NOMO-1 (cell line): ENCODE data around the gene LRP1B.
A peak's percentile ranks its signal among the peaks of the same experiment; 100 is the strongest.

Experiments
- DNase-seq, 2 experiments: peaks; one replicate each; lab custom pipeline; 2025; ENCODE audit not compliant: unreplicated experiment in 2 of 2; lab: John Stamatoyannopoulos, UW

Gene LRP1B

DNA sequence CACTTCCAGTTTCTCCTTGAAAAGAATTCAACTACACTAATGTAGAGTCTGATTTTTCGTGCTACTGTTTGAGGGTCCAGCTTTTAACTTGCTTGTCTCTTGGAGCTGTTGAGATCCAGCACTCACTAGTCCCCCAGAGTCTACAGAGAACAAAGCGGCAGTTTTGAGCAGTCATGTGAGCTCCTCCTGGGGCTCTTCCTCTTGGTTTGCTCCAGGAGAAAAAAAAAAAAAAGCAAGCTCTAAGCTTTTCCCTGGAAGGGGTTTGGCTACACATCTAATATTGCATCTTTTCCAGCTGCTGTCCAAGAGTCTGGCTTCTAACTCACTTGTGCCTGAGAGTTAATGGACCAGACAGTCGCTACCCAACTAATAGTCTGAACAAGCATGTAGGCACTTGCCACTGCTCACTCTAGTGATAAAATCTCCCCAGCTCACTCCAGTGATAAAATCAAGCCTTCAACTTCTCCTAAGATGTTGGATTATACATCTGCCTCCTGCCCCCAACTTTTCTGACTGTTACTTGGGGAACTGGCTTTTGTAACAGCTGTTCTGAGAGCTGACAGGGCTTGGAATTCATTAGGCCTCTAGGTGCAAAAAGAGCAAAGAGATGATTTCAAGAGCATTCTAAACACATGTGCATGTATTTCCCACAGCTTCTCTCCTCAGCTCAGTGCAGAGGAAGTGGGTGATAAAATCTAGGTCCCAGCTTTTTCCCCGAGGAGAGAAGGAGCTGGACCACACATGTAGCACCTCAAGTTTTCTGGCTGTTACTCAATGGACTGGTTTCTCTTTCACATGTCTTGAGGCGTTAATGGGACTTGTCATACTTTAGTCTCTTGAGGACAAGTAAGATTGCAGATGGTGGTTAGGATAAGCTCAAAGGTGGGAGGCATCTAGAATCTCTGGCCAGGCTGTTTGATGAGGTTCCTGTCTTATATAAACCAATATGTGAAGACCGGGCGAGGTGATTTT, 750.5 kb downstream of the LRP1B start:
- DNase-seq: no peak

DNA sequence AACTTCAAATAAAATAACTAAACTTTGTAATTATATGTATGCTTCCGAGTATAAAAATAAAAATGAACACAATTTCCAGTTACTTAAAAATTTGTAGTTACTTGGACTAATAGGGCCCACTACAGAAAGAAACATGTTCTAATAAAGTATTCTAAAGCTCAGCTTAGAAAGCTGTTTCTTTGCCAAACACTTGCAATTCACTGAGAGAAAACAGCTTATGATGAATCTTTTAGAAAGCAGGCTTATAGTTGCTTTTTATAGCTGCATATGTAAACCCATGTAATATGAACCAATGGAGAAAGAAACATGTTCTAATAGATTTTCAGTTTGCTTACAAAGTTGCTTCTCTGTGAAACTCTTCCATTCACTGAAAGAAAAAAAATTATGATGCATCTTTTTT, 766.0 kb downstream of the LRP1B start:
- DNase-seq: no peak

DNA sequence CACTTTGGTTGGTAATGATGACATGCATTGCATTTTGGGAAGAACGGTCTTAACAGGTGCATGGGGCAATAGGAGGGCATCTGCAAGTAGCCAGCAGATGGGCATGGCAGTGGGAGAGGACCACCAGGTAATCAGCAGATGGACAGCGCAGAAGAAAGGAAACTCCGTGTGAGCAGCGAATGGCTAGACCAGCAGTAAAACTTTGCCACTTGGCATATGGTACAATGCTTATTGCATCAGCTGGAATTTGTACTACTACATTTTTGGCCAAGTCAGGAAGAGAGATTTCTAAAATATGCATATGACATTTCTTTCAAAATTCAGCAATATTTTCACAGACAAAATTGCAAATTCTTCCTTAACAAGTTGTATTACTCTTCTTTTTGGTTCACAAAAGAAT, 768.5 kb downstream of the LRP1B start:
- DNase-seq: no peak

DNA sequence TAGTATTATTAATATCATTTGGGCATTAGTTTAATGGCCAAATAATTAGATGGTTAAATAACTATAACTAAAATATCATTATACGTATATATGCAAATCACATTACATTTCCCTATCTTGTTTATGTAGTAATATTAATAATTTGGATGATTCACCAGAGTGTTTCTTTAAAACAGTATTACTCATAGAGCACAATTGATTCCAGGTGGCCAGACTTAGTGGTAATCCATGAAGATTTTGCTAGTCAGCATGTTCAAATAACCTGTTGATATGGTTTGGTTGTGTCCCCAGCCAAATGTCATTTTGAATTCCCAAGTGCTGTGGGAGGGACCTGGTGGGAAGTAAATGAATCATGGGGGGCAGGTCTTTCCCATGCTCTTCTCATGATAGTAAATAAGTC, 782.3 kb downstream of the LRP1B start:
- no peak for DNase-seq

DNA sequence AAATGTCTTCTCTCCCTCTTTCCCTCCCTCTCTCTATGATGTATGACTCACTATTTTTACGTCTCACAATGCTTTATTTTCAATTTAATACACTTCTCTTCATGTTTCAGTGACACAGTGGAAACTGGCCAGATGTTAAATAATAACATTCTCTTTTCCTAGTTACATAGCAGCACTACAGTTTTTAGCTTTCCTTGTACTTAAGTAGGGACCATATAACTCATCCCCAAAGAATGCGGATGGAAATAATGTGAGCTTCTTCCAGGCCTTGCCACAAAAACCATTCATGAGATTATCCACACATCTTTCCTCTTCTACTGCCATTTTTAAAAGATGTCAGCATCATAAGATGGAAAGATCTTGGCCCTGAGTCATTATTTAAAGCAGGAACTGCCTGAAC, 789.4 kb downstream of the LRP1B start:
- no peak for DNase-seq

DNA sequence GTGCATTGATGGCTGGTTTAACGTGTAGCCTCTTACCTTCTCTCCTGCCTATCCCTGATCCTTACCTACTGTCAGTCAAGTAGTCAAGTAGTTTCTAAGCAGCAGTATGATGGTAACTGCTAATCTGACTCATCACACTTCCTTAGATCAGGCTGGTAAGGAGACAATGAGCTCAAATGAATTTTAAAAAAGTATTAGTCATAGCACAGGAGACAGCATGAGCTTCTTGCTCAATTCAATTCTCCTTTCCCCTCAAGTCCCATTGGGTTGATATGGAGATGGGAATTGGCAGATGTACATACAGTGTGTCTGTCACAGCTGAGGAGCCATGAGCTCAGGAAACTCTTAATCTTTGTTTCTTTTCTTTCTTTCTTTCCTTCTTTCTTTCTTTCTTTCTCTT, 799.7 kb downstream of the LRP1B start:
- DNase-seq: peak in 1 of 2 experiments; percentile 10

DNA sequence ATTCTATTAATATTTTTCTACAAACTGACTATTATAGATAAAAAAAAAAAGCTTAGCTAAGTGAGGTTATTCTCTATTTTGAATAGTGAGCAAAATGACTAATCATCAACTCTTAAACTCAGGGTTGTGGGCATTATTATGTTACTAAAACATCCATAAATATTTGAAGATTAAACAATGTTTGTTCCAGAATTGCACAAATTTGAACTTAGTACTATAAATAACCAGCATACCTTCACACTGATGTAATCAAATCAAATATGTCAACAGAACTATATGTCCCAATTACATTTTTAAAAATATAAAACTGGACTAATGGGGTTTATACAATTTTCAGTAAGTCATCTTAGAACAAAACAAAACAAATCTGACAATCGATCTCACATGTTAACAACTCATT, 800.9 kb downstream of the LRP1B start:
- no peak for DNase-seq

DNA sequence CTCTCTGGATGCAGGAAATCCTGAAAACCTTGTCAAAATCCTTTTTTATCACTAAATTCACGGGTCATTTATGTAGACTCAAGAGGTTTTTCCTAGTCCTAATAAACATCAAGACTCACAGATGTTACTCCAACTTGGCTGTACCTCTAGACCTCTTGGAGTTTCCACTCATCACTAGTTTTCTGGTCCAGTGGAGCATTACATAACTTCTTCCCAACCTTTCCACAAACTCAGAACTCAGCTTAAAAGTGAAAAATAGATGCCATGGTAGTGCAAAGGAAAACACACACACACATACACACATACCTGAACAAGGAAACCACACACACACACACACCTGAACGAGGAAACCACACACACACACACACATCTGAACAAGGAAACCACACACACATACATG, 807.2 kb downstream of the LRP1B start:
- no peak for DNase-seq

DNA sequence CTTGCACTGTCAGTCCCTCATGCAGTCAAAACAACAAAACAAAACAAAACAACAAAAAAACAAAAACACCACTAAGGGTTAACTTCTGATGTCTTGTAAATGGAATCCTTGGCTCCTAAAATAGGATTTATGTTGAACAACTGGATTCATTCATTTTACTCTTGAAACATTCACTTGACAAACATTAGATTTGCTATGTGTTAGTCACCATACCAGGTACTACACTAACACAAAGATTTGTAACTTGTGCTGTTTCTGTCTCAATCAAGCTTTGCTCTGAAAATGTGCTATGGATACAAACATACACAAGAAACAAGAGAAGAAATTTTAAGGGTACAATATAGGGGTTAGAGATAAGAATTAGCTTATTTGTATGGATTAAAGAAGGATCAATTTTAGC, 812.8 kb downstream of the LRP1B start:
- DNase-seq: no peak

DNA sequence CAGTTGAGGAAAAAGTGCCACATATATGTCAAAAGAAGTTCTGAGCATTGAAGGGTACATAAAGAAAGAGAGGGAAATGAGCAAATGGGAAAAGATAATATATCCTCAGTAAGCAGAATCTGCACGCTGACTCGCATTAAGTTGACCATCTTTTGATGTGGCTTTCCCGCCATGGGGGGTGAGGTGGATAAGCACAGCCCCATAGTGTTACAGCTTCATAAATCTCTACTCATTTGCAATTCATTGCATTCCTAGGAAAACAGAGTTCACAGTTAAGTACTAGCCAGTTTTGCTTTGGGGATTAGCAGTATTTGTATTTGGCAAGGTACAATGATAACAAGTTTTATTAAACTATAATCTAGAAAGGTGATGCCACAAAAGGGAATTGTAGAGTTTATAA, 814.2 kb downstream of the LRP1B start:
- DNase-seq: no peak

DNA sequence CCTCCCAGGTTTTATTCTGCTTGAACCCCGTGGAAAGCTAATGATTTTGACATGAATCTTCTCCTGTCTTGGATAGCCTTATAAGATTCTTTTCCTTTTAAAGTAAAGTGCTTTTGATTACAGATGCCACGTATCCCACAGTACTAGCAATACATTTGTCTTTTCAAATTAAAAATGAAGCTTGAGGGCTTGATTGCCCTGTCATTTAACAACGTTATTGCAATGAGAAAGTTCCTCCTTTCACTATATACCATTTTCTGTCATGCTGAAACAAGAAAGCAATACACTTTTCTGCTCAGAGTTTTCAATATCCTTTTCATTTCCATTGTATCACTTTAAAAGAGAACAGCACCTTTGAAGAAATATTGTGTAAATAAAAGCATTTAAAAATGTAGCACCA, 814.7 kb downstream of the LRP1B start:
- no peak for DNase-seq

DNA sequence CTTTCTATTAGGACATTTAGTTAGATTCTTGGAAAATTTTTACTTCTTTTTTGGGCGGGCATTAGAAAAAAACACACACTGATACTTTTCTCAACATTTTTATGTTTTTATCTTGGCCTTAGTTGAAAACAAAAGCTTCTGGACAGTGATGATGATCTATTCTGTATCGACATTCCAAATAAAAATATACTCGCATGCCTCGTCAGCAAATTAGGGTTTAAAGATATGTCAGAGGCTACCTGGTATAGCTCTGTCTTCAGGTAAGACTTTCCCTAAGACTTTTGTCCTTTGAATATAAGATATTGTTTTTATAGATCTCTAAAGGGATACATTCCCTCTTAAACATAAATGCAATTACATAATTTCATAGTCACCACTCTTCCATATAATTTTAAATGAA, 816.8 kb downstream of the LRP1B start:
- DNase-seq: no peak

DNA sequence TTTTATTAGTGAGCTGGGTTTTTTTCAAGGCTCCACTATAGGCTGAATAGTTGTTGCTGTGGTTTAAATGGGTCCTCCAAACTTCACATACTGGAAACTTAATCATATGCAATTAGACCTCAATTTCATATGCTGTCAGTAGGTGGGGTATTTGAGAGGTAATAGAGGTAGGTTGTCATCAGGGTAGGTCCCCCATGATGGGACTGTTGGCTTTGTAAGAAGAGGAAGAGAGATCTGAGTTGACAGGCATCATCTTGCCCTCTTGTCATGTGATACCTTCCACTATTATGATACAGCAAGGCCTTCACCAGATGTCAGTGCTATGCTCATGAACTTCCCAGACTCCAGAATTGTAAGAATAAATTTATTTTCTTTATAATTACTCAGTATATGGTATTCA, 819.4 kb downstream of the LRP1B start:
- no peak for DNase-seq

DNA sequence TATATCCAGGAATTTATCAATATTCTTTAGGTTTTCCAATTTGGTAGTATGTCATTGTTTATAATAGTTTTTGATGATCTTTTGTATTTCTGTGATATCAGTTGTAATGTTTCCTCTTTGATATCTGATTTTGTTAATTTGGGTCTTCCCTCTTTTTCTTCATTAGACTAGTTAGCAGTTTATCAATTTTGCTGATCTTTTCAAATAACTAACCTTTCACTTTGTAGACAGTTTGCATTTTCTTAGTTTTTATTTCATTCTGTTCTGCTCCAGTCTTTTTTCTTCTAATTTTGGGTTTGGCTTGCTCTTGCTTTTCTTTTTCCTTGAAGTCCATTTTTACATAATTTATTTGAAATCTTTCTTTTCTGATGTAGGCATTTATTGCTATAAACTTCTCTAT, 824.4 kb downstream of the LRP1B start:
- DNase-seq: no peak

DNA sequence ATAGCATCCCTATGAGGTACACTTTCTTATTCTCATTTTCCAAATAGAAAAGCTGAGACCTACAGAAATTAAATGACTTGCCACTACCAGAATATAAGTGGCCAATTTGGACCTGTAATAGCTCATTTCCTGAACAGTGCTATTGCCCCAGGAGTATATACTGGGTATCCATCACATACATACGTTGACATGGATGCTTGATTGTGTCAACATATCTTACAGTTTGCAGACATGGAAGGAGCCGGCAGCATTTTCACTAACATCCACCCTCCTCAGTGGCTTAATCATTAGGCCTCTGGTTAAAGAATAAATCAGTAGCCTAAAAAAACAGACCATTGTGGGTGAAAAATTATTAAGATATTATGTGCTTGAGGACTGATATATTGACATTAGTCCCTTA, 829.3 kb downstream of the LRP1B start:
- no peak for DNase-seq

DNA sequence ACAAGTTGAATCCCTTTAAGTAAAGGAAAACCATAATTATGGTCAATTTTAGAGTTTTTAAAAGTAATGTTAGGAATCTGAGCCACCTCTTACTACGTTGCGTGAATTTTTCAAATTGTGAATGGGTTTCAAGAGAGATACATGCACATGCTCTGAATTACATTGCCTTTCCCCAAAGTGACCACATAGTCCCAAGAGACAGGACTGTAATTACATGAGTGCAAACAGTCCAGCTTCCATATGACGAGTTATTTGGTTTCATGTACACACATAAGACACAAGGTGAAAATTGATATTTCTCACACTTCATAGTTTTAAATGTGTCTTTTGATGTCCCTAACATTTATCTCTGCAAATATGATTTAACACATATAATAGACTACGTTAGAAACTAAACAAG, 850.8 kb downstream of the LRP1B start:
- DNase-seq: no peak

DNA sequence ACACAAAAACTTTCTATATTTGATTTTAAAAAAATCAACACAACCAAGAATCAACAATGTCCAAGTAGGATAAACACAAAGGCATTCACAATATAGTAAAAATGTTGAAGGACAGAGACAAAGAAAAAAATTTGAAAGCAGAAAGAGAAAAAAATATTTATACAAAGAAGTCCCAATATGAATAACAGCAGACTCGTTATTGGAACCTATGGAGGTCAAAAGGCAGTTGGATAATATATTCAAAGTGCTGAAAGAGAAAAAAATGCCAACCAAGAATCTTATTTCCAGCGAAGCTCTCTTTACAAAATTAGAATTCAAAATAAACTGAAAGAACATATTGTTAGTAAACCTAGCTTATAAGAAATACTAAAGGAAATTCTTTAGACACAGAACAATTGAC, 859.5 kb downstream of the LRP1B start:
- no peak for DNase-seq

DNA sequence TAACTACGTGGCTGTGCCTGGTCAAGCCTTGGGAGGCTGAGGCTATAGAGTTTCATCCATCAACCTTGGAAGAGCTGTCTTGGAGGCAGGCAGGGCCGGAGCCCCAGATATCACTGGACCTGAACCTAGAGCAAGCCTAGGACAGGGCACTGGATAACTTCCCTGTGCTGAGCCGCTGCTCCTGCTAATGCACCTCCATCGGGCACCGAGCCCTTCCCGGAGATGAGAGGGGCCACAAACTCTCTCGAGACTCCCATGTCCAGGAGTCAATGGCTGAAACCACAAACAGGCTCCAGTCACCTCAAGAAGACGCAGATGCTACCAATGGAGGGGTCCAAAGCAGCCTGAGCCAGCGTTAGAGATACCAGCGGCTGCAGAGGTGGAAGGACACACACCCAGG, 866.0 kb downstream of the LRP1B start:
- no peak for DNase-seq

DNA sequence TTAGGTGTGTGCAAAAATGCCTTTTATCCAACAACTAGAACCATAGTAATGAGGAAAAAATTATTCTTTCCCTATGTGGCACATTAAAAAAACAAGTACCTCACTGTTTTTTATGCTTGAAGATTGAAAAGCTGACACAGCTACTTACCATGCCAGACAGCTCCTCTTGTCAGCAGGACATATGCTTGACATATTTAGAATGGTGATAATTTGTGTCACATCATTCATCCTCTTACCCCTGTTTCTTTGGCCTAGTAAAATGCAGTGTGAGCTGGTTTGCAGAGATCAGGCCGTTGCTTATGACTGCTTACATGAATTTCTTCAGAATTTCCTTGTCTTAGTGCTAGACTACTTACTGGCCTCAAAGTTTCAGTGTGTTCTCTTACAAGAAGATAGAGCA, 869.9 kb downstream of the LRP1B start:
- DNase-seq: no peak

DNA sequence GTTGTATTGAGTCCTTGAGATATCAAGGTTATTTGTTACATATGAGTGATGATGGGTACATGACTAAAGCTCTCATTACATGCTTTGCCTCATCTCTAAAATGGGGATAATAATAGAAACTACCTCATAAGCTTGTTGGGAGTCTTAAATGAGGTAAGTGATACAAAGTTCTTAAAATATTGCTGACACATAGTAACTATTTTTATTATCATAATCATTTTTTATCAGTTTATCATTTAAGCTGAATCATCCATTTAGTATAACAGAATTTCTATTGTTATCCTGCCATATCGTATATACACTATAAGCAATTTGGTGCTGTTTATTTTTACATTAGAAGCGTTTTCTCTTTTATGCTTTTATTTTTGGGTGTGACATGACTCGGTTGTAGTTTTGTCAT, 871.1 kb downstream of the LRP1B start:
- DNase-seq: no peak

DNA sequence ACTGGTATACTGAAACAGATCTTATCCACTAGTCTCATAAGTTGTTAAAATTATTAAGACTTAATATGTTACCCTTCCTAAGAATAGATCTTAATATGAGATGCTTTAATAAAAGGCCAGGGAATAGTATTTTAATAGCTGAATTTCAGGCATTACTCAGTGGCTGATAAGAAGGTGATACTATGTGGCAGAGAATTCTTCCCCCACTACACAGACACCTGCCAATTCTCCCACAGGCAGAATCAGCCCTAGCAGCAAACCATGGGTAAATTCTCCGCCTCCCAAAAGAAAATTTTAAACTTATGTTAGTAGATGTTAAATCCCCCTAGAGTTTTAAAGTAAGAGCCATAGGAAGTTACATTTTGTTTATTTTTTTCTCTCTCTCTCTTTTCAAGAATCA, 888.8 kb downstream of the LRP1B start:
- no peak for DNase-seq

DNA sequence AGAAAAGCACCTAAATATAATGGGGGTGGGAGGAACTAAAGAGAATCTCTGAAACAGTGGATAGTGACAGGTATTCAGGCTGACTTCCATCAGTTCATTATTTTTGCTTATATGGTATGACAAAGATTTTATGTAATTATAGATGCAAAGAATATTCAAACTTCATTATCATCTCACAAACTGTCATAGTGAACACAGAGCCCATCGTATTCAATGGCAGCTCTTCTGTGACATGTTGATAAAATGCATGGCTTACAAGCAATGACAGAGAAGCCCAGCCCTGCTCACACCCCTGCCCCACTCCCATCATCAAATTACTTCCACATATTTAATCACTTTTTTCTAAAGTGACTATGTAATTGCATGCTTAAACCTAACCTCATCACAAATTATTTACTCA, 904.3 kb downstream of the LRP1B start:
- no peak for DNase-seq

DNA sequence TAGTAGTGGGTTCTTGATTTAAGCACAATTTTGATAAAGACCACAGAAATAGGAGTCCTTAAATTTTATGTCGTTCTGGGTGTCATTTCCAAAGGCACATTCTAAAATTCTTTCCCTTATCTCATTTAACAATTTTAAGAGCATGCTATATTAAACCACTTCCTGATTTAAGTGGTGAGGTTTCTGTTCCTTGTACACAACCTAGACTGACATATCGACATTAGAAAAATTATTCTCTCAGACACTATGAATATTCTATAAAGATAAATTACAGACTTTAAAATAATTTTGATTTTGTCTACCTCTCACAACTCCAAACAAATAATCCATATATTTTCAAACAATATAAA, 923.8 kb downstream of the LRP1B start:
- peak; percentile 7 to 83 for DNase-seq
